Neuronal stem cell (in vitro differentiated cells): ENCODE data around the gene CNTROB. TPM values are rescaled to one million over a fixed set of nuclear protein-coding genes. Genes with fewer than 3 reads are reported as not detected.

Source experiments
- DNase-seq: peaks from one replicate; pipeline ENCODE4 v3.0.0-alpha.2; 2013; ENCODE audit warnings: low spot score
- H2AFZ ChIP-seq: one replicate; pipeline ENCODE4 v1.6.1; 2013; ENCODE audit warnings: mild to moderate bottlenecking, low read length, inconsistent platforms
- H2AK5ac ChIP-seq: 2 replicates; pipeline ENCODE4 v1.6.1; 2013; ENCODE audit warnings: low read depth, mild to moderate bottlenecking, inconsistent platforms, low read length, moderate library complexity, mixed read lengths
- H2BK120ac ChIP-seq: 2 replicates; pipeline ENCODE4 v1.6.1; 2013; ENCODE audit warnings: low read depth, mild to moderate bottlenecking, inconsistent platforms, low read length, moderate library complexity, mixed read lengths
- H2BK12ac ChIP-seq: one replicate; pipeline ENCODE4 v1.6.1; 2013; ENCODE audit warnings: low read length, inconsistent platforms
- H2BK15ac ChIP-seq: 2 replicates; pipeline ENCODE4 v1.6.1; 2013; ENCODE audit warnings: mild to moderate bottlenecking, low read length, inconsistent platforms, mixed read lengths
- H2BK5ac ChIP-seq: one replicate; pipeline ENCODE4 v1.6.1; 2013; ENCODE audit warnings: inconsistent platforms, mild to moderate bottlenecking, low read length, moderate library complexity
- H3K14ac ChIP-seq: one replicate; pipeline ENCODE4 v1.6.1; 2013; ENCODE audit warnings: low read length, inconsistent platforms
- H3K18ac ChIP-seq: 2 replicates; pipeline ENCODE4 v1.6.1; 2013; ENCODE audit warnings: low read length, inconsistent platforms
- H3K23ac ChIP-seq: 2 replicates; pipeline ENCODE4 v1.6.1; 2013; ENCODE audit warnings: low read depth, mild to moderate bottlenecking, mixed read lengths, low read length, inconsistent platforms; ENCODE audit not compliant: poor library complexity
- H3K27ac ChIP-seq: replicated peaks from 3 replicates; pipeline ENCODE4 v1.5.1; 2013; ENCODE audit warnings: low read length, inconsistent platforms
- H3K27me3 ChIP-seq, 3 experiments: 2 replicates each; pipeline ENCODE4 v1.6.1; 2013; ENCODE audit warnings: low read length in 3 of 3, mild to moderate bottlenecking in 2 of 3, inconsistent platforms in 1 of 3, low read depth in 1 of 3, mixed read lengths in 1 of 3, moderate library complexity in 1 of 3; ENCODE audit not compliant: control insufficient read depth in 3 of 3, insufficient read depth in 3 of 3
- H3K36me3 ChIP-seq, 2 donors: replicated peaks in 1 of 2; 2 replicates each; pipeline ENCODE4 v1.6.1; 2013; ENCODE audit warnings: low read length in 2 of 2; ENCODE audit not compliant: control insufficient read depth in 2 of 2, insufficient read depth in 2 of 2
- H3K4ac ChIP-seq: 2 replicates; pipeline ENCODE4 v1.6.1; 2013; ENCODE audit warnings: inconsistent platforms, mild to moderate bottlenecking, low read length, moderate library complexity
- H3K4me1 ChIP-seq, 2 donors: 1 replicate in 1 of 2; 2 replicates in 1 of 2; pipeline ENCODE4 v1.6.1; 2013; ENCODE audit warnings: low read length in 2 of 2, low read depth in 1 of 2; ENCODE audit not compliant: control insufficient read depth in 2 of 2, insufficient read depth in 1 of 2
- H3K4me2 ChIP-seq: one replicate; pipeline ENCODE4 v1.6.1; 2013; ENCODE audit warnings: mild to moderate bottlenecking, low read length, inconsistent platforms; ENCODE audit not compliant: insufficient read depth, poor library complexity, severe bottlenecking
- H3K4me3 ChIP-seq, 2 donors: 2 replicates each; pipeline ENCODE4 v1.5.1; 2013; ENCODE audit warnings: low read length in 2 of 2, mild to moderate bottlenecking in 2 of 2, inconsistent platforms in 1 of 2, moderate library complexity in 1 of 2
- H3K79me1 ChIP-seq: one replicate; pipeline ENCODE4 v1.6.1; 2013; ENCODE audit warnings: low read depth, mild to moderate bottlenecking, inconsistent platforms, low read length, moderate library complexity
- H3K9ac ChIP-seq: one replicate; pipeline ENCODE4 v1.6.1; 2013; ENCODE audit warnings: mild to moderate bottlenecking, low read depth, low read length, inconsistent platforms; ENCODE audit not compliant: poor library complexity
- H3K9me3 ChIP-seq, 2 donors: replicated peaks in 1 of 2; 2 replicates each; pipeline versions ENCODE3 to v1.6.1; 2013; ENCODE audit warnings: low read length in 2 of 2, mild to moderate bottlenecking in 2 of 2, inconsistent platforms in 1 of 2, low read depth in 1 of 2, mixed read lengths in 1 of 2, moderate library complexity in 1 of 2; ENCODE audit not compliant: control insufficient read depth in 2 of 2, insufficient read depth in 1 of 2
- H4K8ac ChIP-seq: one replicate; pipeline ENCODE4 v1.6.1; 2013; ENCODE audit warnings: low read depth, mild to moderate bottlenecking, inconsistent platforms, low read length, moderate library complexity
- H4K91ac ChIP-seq: one replicate; pipeline ENCODE4 v1.6.1; 2013; ENCODE audit warnings: low read length, low read depth, mild to moderate bottlenecking, inconsistent platforms; ENCODE audit not compliant: poor library complexity
- WGBS, 2 donors: extraction: QIAGEN DNeasy Blood & Tissue Kit; methylation state at CpG; one replicate each; pipeline ENCODE4 v1.1.7; 2013; ENCODE audit warnings: missing lambda C conversion rate in 2 of 2, mixed read lengths in 1 of 2; ENCODE audit not compliant: insufficient read length in 2 of 2, insufficient replicate concordance in 1 of 2; ENCODE audit errors: extremely low coverage in 2 of 2; 5-methylcytosine and 5-hydroxymethylcytosine counted together
- small RNA-seq: library from polyadenylated mRNA; stranded (forward); fragments of <200 nt; extraction: miRNeasy Mini kit (QIAGEN cat#:217004); gene quantifications from one replicate; pipeline ENCODE3, GENCODE V24; 2013; ENCODE audit not compliant: insufficient read depth

Gene CNTROB

DNA sequence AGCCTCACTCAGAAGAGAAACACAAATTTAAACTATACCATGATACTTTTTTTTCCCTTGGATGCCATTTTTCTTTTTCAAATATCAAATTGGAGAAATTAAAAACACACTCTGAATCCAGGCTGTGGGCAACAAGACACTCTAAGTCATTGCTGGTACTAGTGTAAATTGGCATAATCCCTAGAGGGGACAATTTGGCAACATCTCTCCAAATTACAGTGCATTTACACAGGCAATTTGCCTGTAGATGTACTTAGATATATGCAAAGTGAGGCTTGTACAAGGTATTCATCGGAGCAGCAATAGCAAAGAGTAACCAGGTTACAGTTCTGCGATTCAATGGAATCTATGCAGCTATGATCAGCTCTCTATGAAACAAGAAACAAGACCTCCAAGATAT lies 63.7 kb downstream of the CNTROB start:
- peaks cover 0 to 18% (median 0%) of the 10 kb centered on the region in 3 experiments for H3K27me3 ChIP-seq
- no peaks in the 10 kb centered on the region for H3K79me1 ChIP-seq
- no peak overlapping the region for H2AFZ ChIP-seq
- no peak overlapping the region for H2BK12ac ChIP-seq
- no peaks in the 10 kb centered on the region for H3K4me1 ChIP-seq
- H3K23ac ChIP-seq: no peak overlapping the region
- H3K9me3 ChIP-seq: peaks cover 0 to 1% of the 10 kb centered on the region in 2 donors
- H2BK120ac ChIP-seq: no peak overlapping the region
- H3K18ac ChIP-seq: no peak overlapping the region
- H4K91ac ChIP-seq: no peak overlapping the region
- no peak overlapping the region for H3K4ac ChIP-seq
- no peak overlapping the region for H4K8ac ChIP-seq
- H2AK5ac ChIP-seq: no peak overlapping the region
- H3K27ac ChIP-seq: no peak overlapping the region
- no CpG with 5 or more reads among the region's 2 CpGs for WGBS, 2 donors
- H3K4me2 ChIP-seq: no peak overlapping the region
- H2BK15ac ChIP-seq: no peak overlapping the region
- H3K9ac ChIP-seq: no peak overlapping the region
- H2BK5ac ChIP-seq: no peak overlapping the region
- no peaks in the 10 kb centered on the region for H3K36me3 ChIP-seq
- DNase-seq: no peak
- no peak overlapping the region for H3K14ac ChIP-seq
- H3K4me3 ChIP-seq: no peak overlapping the region

DNA sequence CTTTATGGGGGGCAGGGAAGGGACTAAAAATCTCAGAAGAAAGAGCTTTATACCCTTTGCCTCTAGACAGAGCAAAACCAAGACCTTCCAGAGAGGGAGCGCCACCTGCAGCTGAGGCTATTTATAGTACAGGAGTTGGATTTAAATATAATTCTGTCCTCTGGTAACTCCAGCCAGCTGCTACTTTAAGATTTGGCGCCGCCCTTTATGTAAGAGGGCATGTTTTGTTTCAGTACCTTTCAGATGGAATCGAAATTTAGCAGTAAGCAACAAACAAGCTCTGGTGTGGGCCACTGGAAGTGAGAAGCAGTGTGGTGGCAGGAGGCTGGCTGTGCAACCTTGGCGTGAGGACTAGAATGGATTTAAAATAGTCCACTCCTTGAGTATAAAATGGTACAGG lies 65.2 kb downstream of the CNTROB start:
- H2BK12ac ChIP-seq: no peak overlapping the region
- DNase-seq: no peak
- no peak overlapping the region for H3K9ac ChIP-seq
- peaks cover 0 to 6% of the 10 kb centered on the region in 2 donors for H3K9me3 ChIP-seq
- H2BK120ac ChIP-seq: no peak overlapping the region
- H3K18ac ChIP-seq: no peak overlapping the region
- H2BK5ac ChIP-seq: no peak overlapping the region
- peaks cover 0 to 1% of the 10 kb centered on the region in 2 donors for H3K4me1 ChIP-seq
- H3K14ac ChIP-seq: no peak overlapping the region
- peaks cover 0 to 30% (median 6%) of the 10 kb centered on the region in 3 experiments for H3K27me3 ChIP-seq
- no peak overlapping the region for H3K23ac ChIP-seq
- no peaks in the 10 kb centered on the region for H3K79me1 ChIP-seq
- H2AFZ ChIP-seq: no peak overlapping the region
- H2BK15ac ChIP-seq: no peak overlapping the region
- H4K91ac ChIP-seq: no peak overlapping the region
- no CpG with 5 or more reads among the region's 5 CpGs for WGBS, 2 donors
- no peak overlapping the region for H3K27ac ChIP-seq
- H4K8ac ChIP-seq: no peak overlapping the region
- no peak overlapping the region for H3K4me2 ChIP-seq
- H3K4me3 ChIP-seq: no peak overlapping the region
- H2AK5ac ChIP-seq: no peak overlapping the region
- H3K36me3 ChIP-seq: no peaks in the 10 kb centered on the region
- no peak overlapping the region for H3K4ac ChIP-seq

Small RNAs within 50 kb of the gene (small RNA-seq; reads per million reads assigned to genes)
- not detected for gene SCARNA21
